T-helper 1 cell (primary cell): ENCODE data around the gene ABHD12.

Source experiments
- DNase-seq, 5 donors: peaks; one replicate each; pipeline ENCODE4 v3.0.0-alpha.2; 2012 to 2020

ABHD12 gene

GRCh38 chr20:25380945-25381614, 9.6 kb downstream of the ABHD12 start:
- DNase-seq, result no peak

GRCh38 chr20:25378884-25379733, 11.5 kb downstream of the ABHD12 start:
- no peak for DNase-seq

GRCh38 chr20:25378189-25378883, 12.3 kb downstream of the ABHD12 start:
- DNase-seq, result no peak

GRCh38 chr20:25376886-25377285, 13.7 kb downstream of the ABHD12 start:
- DNase-seq, result no peak

GRCh38 chr20:25376236-25376635, 14.4 kb downstream of the ABHD12 start:
- DNase-seq, result no peak

- no peak for DNase-seq
Measured at GRCh38 chr20:25374842-25375241, 15.8 kb downstream of the ABHD12 start.

GRCh38 chr20:25372584-25373336, 17.9 kb downstream of the ABHD12 start:
- DNase-seq, result no peak

GRCh38 chr20:25369971-25370370, 20.7 kb downstream of the ABHD12 start:
- no peak for DNase-seq

GRCh38 chr20:25369529-25369928, 21.1 kb downstream of the ABHD12 start:
- DNase-seq, result no peak

- no peak for DNase-seq
Measured at GRCh38 chr20:25368976-25369375, 21.7 kb downstream of the ABHD12 start.

GRCh38 chr20:25368526-25368925, 22.1 kb downstream of the ABHD12 start:
- no peak for DNase-seq

- no peak for DNase-seq
Measured at GRCh38 chr20:25364879-25365699, 25.5 kb downstream of the ABHD12 start.

- no peak for DNase-seq
Measured at GRCh38 chr20:25364180-25364788, 26.4 kb downstream of the ABHD12 start.

- DNase-seq, result no peak
Measured at GRCh38 chr20:25361287-25361683, 29.4 kb downstream of the ABHD12 start.

GRCh38 chr20:25360631-25361286, 29.9 kb downstream of the ABHD12 start:
- DNase-seq, result no peak

GRCh38 chr20:25356271-25356933, 34.2 kb downstream of the ABHD12 start:
- DNase-seq, result no peak

- DNase-seq, result no peak
Measured at GRCh38 chr20:25355866-25356265, 34.8 kb downstream of the ABHD12 start.

- DNase-seq, result no peak
Measured at GRCh38 chr20:25355011-25355595, 35.5 kb downstream of the ABHD12 start.

- no peak for DNase-seq
Measured at GRCh38 chr20:25353747-25354705, 36.6 kb downstream of the ABHD12 start.
